Measurements from ENCODE around the gene KANK2. TPM values are rescaled to one million over a fixed set of nuclear protein-coding genes. Genes with fewer than 3 reads are reported as not detected.

KANK2 gene
- total and polyA plus RNA-seq, 2 of the 13 experiments (the other 11 are each of a cell fraction or from before 2014, with no cell fraction given): 5.7 to 12.9 TPM

- 0 out of 2 replicates have a peak, but pooled peaks have one; percentile 29 for TF ChIP-seq JUND (CRISPR knock-in tag; IDR thresholded peaks at IDR 0.05)
- TF ChIP-seq ZNF556 (CRISPR knock-in tag; IDR thresholded peaks at IDR 0.05; ENCODE audit: borderline replicate concordance): peak; percentile 64; the same call in 1 of the 2 replicates
- peak; percentile 80 for TF ChIP-seq ZNF574 (CRISPR knock-in tag; IDR thresholded peaks at IDR 0.05)
- TF ChIP-seq ZNF772 (CRISPR knock-in tag; IDR thresholded peaks at IDR 0.05): peak; percentile 77
- TF ChIP-seq, protein P1, sequence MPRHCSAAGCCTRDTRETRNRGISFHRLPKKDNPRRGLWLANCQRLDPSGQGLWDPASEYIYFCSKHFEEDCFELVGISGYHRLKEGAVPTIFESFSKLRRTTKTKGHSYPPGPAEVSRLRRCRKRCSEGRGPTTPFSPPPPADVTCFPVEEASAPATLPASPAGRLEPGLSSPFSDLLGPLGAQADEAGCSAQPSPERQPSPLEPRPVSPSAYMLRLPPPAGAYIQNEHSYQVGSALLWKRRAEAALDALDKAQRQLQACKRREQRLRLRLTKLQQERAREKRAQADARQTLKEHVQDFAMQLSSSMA (CRISPR knock-in tag; IDR thresholded peaks at IDR 0.05): no peak
- TF ChIP-seq RFXANK (CRISPR knock-in tag; IDR thresholded peaks at IDR 0.05): no peak
- TF ChIP-seq ZNF510 (CRISPR knock-in tag; IDR thresholded peaks at IDR 0.05; ENCODE audit: low read depth): 0 out of 2 replicates have a peak, but pooled peaks have one; percentile 41
- TF ChIP-seq, protein P2, sequence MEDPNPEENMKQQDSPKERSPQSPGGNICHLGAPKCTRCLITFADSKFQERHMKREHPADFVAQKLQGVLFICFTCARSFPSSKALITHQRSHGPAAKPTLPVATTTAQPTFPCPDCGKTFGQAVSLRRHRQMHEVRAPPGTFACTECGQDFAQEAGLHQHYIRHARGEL (CRISPR knock-in tag; IDR thresholded peaks at IDR 0.05): no peak
- no peak for TF ChIP-seq ATM (IDR thresholded peaks at IDR 0.05; ENCODE audit: borderline replicate concordance)
- peak; percentile 23; the same call in 1 of the 2 replicates for TF ChIP-seq KAT8 (CRISPR knock-in tag; IDR thresholded peaks at IDR 0.05)
- no peak for TF ChIP-seq RFX5 (IDR thresholded peaks at IDR 0.05; ENCODE audit: low read depth, low read length)
- no peak for TF ChIP-seq KMT2B (CRISPR knock-in tag; IDR thresholded peaks at IDR 0.05)
- no peak for TF ChIP-seq ATF7-NPFF (CRISPR knock-in tag; IDR thresholded peaks at IDR 0.05; ENCODE audit: low read depth)
- no peak for TF ChIP-seq ELF1 (CRISPR knock-in tag; IDR thresholded peaks at IDR 0.05)
- no peak for TF ChIP-seq ZNF747 (CRISPR knock-in tag; IDR thresholded peaks at IDR 0.05; ENCODE audit: borderline replicate concordance)
- TF ChIP-seq HNRNPLL (IDR thresholded peaks at IDR 0.05; ENCODE audit: low read depth, low read length, poor library complexity, severe bottlenecking): no peak
- peak; percentile 34; the same call in 1 of the 2 replicates for TF ChIP-seq HIC2 (CRISPR knock-in tag; IDR thresholded peaks at IDR 0.05; ENCODE audit: low read depth)
- peak; percentile 86; the same call in 1 of the 2 replicates for TF ChIP-seq ZNF598 (CRISPR knock-in tag; IDR thresholded peaks at IDR 0.05; ENCODE audit: borderline replicate concordance)
- TF ChIP-seq, protein P3, sequence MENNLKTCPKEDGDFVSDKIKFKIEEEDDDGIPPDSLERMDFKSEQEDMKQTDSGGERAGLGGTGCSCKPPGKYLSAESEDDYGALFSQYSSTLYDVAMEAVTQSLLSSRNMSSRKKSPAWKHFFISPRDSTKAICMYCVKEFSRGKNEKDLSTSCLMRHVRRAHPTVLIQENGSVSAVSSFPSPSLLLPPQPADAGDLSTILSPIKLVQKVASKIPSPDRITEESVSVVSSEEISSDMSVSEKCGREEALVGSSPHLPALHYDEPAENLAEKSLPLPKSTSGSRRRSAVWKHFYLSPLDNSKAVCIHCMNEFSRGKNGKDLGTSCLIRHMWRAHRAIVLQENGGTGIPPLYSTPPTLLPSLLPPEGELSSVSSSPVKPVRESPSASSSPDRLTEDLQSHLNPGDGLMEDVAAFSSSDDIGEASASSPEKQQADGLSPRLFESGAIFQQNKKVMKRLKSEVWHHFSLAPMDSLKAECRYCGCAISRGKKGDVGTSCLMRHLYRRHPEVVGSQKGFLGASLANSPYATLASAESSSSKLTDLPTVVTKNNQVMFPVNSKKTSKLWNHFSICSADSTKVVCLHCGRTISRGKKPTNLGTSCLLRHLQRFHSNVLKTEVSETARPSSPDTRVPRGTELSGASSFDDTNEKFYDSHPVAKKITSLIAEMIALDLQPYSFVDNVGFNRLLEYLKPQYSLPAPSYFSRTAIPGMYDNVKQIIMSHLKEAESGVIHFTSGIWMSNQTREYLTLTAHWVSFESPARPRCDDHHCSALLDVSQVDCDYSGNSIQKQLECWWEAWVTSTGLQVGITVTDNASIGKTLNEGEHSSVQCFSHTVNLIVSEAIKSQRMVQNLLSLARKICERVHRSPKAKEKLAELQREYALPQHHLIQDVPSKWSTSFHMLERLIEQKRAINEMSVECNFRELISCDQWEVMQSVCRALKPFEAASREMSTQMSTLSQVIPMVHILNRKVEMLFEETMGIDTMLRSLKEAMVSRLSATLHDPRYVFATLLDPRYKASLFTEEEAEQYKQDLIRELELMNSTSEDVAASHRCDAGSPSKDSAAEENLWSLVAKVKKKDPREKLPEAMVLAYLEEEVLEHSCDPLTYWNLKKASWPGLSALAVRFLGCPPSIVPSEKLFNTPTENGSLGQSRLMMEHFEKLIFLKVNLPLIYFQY (CRISPR knock-in tag; IDR thresholded peaks at IDR 0.05; ENCODE audit: borderline replicate concordance): no peak
- no peak for TF ChIP-seq FOXM1 (CRISPR knock-in tag; IDR thresholded peaks at IDR 0.05)
- TF ChIP-seq SRSF4 (IDR thresholded peaks at IDR 0.05; ENCODE audit: low read depth, low read length, poor library complexity, severe bottlenecking): no peak
Measured at GRCh38 chr19:11130824-11131455, 66.4 kb downstream of the KANK2 start (continued).

Measured in HepG2 (cell line).